Epithelial cell of proximal tubule (primary cell): ENCODE measurements around the gene GDF2. TPM values are rescaled to one million over a fixed set of nuclear protein-coding genes. Genes with fewer than 3 reads are reported as not detected.

Experiments used
- DNase-seq: peaks from one replicate; pipeline ENCODE4 v3.0.0-alpha.2; 2011; ENCODE audit warnings: low read depth
- H3K4me3 ChIP-seq: 2 replicates; pipeline ENCODE4 v1.5.1; 2011; ENCODE audit warnings: low read depth, mild to moderate bottlenecking, low read length
- total RNA-seq: library from RNA; depleted of rRNA; stranded (reverse); fragments of >200 nt; gene quantifications from 2 replicates; pipeline ENCODE4 v1.2.3, GENCODE V29; 2015
- TF ChIP-seq, protein P1 (sequence below): conservative IDR thresholded peaks from 2 replicates; pipeline ENCODE4 v1.5.1; 2012; ENCODE audit warnings: low read depth, mild to moderate bottlenecking, low read length

Gene GDF2
- total RNA-seq, 1 donor from 2014 or later = not detected

DNA sequence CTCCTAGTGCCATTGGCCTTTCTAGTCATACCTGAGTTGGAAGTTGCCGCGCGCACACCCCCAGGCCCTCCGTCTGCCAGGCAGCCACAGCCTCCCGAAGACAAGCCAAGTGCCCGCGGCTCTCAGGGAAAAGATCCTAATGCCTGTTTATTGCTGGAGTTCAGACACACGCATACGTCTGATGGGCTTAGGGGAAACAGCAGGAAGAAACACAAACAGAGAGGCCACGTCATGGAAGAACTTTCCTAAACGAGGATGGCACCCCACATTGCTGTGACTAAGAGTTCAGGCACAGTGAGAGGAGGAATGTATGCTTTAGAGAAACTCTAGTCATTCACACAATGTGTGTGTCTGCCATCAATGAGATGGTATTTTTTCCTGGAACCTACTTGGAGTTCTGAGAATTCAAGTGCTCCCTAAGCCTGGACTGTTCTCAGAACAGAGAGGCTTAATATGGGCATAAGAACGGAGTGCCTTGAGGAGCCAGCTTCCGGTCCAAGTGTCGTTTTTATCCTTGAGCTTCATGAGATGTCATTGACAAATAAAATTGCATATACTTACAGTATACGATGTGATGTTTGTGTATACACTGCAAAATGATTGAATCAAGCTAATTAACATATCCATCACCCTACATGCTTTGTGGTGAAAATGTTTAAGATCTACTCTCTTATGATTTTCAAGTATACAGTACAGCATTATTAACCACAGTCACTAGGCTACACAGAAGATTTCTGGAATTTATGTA is 14.3 kb downstream of the GDF2 start:
- H3K4me3 ChIP-seq = no peak overlapping the region
- no peak for DNase-seq
- TF ChIP-seq, protein P1, sequence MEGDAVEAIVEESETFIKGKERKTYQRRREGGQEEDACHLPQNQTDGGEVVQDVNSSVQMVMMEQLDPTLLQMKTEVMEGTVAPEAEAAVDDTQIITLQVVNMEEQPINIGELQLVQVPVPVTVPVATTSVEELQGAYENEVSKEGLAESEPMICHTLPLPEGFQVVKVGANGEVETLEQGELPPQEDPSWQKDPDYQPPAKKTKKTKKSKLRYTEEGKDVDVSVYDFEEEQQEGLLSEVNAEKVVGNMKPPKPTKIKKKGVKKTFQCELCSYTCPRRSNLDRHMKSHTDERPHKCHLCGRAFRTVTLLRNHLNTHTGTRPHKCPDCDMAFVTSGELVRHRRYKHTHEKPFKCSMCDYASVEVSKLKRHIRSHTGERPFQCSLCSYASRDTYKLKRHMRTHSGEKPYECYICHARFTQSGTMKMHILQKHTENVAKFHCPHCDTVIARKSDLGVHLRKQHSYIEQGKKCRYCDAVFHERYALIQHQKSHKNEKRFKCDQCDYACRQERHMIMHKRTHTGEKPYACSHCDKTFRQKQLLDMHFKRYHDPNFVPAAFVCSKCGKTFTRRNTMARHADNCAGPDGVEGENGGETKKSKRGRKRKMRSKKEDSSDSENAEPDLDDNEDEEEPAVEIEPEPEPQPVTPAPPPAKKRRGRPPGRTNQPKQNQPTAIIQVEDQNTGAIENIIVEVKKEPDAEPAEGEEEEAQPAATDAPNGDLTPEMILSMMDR = no peak

DNA sequence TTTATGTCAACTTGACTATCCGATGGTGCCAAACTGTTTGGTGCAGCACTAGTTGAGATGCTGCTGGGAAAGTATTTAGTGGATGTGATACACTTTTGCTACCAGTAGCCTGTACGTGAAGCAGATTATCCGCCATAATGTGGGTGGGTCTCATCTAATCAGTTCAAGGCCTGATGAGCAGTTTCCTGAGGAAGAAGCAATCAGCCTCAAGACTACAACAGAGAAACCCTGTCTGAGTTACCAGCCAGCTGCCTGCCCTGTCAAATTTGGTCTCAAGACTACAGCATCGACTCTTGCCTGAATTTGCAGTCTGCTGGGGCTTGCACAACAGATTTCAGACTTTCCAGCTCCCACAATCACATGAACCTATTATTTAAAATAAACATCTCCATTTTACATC is 15.1 kb downstream of the GDF2 start:
- H3K4me3 ChIP-seq = no peak overlapping the region
- TF ChIP-seq, protein P1 = no peak
- DNase-seq = no peak

- no peak overlapping the region for H3K4me3 ChIP-seq
- TF ChIP-seq, protein P1 = no peak
- DNase-seq = no peak
Observed at GRCh38 chr10:47339186-47339735, 17.0 kb downstream of the GDF2 start.

GRCh38 chr10:47339759-47340607 is 17.7 kb downstream of the GDF2 start:
- no peak for DNase-seq

GRCh38 chr10:47340608-47341170 is 18.4 kb downstream of the GDF2 start:
- DNase-seq = peak; percentile 9
- TF ChIP-seq, protein P1 = peak; percentile 99
- H3K4me3 ChIP-seq = no peak overlapping the region

More at GRCh38 chr10:47339759-47340607, 17.7 kb downstream of the GDF2 start:
- no peak overlapping the region for H3K4me3 ChIP-seq
- TF ChIP-seq, protein P1 = no peak

DNA sequence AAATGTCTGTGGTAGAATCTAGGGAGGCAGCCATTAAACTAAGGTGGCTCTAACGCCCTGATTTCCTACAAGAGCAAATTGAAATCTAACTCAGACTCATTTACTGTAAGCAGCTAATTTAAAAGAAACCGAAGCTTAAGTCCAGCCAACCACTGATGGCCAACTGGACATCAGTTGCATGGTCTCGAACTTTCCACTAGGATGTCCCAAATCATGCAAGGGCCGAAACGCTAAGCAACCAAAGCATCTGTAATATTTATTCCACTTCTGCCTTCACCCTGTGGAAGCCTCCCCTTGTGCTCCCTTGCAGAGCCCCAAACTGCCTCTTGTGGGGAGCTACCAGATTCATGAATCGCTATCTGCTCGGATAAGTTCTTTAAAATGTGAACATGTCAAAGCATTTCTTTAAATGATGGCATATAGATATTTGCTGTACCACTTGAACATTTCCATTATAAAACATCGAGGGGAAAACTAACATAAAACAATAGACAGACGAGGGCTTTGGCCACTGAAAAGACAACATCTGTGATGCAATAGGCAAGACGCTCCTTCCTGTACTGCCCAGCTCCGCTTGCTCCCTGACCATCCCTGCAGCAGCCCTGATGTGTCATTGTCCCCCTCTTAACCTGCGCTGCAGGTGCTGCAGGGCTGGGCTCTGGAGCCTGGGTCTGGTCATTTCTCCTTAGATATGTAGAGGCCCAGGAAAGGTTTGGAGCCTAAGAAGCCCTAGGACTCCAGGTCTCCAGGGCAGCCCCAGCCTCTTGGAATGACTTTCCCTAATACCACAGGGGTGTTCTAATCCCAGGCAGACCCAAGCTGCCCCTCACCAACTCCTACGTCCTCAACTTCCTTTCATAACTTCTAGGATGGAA is 23.0 kb downstream of the GDF2 start:
- no peak overlapping the region for H3K4me3 ChIP-seq
- no peak for DNase-seq
- TF ChIP-seq, protein P1 = no peak
